Astrocyte (in vitro differentiated cells and primary cell): ENCODE results near the gene SVEP1. TPM values are rescaled to one million over a fixed set of nuclear protein-coding genes. Genes with fewer than 3 reads are reported as not detected.

Experiments
- DNase-seq: peaks from one replicate; pipeline ENCODE4 v3.0.0-alpha.2; 2010; ENCODE audit warnings: low read depth
- FAIRE-seq: peaks from 2 replicates; lab custom pipeline; 2011; peaks lifted over from hg19 to GRCh38; lab: Jason Lieb, UNC
- H2AFZ ChIP-seq: 2 replicates; pipeline ENCODE4 v1.6.0; 2012; ENCODE audit warnings: low read depth, low read length, inconsistent platforms
- H3K27ac ChIP-seq: 2 replicates; pipeline ENCODE4 v1.5.1; 2011; ENCODE audit warnings: low read depth, low read length, inconsistent platforms
- H3K27me3 ChIP-seq: 2 replicates; pipeline ENCODE4 v1.6.0; 2011; ENCODE audit warnings: low read length, inconsistent platforms; ENCODE audit not compliant: insufficient read depth
- H3K36me3 ChIP-seq: 2 replicates; pipeline ENCODE4 v1.5.1; 2011; ENCODE audit warnings: low read length, inconsistent platforms; ENCODE audit not compliant: insufficient read depth
- H3K4me1 ChIP-seq: 2 replicates; pipeline ENCODE4 v1.5.1; 2011; ENCODE audit warnings: low read length, inconsistent platforms; ENCODE audit not compliant: insufficient read depth
- H3K4me2 ChIP-seq: 2 replicates; pipeline ENCODE4 v1.6.0; 2012; ENCODE audit warnings: low read length, inconsistent platforms
- H3K4me3 ChIP-seq: 2 replicates; pipeline ENCODE4 v1.5.1; 2011; ENCODE audit warnings: low read depth, mild to moderate bottlenecking, low read length, inconsistent platforms; ENCODE audit not compliant: insufficient read depth
- H3K79me2 ChIP-seq: 2 replicates; pipeline ENCODE4 v1.6.0; 2012; ENCODE audit warnings: mild to moderate bottlenecking, low read length, inconsistent platforms; ENCODE audit not compliant: insufficient read depth
- H3K9ac ChIP-seq: 2 replicates; pipeline ENCODE4 v1.6.0; 2012; ENCODE audit warnings: mild to moderate bottlenecking, low read length, inconsistent platforms
- H3K9me3 ChIP-seq: 2 replicates; pipeline ENCODE4 v1.5.1; 2012; ENCODE audit warnings: low read depth, mild to moderate bottlenecking, low read length, inconsistent platforms; ENCODE audit not compliant: insufficient read depth
- H4K20me1 ChIP-seq: 2 replicates; pipeline ENCODE4 v1.6.0; 2012; ENCODE audit warnings: low read length, inconsistent platforms; ENCODE audit not compliant: insufficient read depth
- H3K27ac Mint-ChIP-seq: one replicate; pipeline ENCODE4 v1.8.0; 2021; ENCODE audit warnings: mild to moderate bottlenecking, mixed read lengths; ENCODE audit not compliant: unreplicated experiment
- H3K27me3 Mint-ChIP-seq: one replicate; pipeline ENCODE4 v1.8.0; 2021; ENCODE audit warnings: low read depth, mixed read lengths; ENCODE audit not compliant: unreplicated experiment
- H3K36me3 Mint-ChIP-seq: one replicate; pipeline ENCODE4 v1.8.0; 2021; ENCODE audit warnings: low read depth, mixed read lengths; ENCODE audit not compliant: unreplicated experiment
- H3K4me1 Mint-ChIP-seq: one replicate; pipeline ENCODE4 v1.8.0; 2021; ENCODE audit warnings: low read depth, mixed read lengths; ENCODE audit not compliant: unreplicated experiment
- H3K4me3 Mint-ChIP-seq: one replicate; pipeline ENCODE4 v1.8.0; 2021; ENCODE audit warnings: mild to moderate bottlenecking, moderate library complexity, mixed read lengths; ENCODE audit not compliant: unreplicated experiment
- H3K9me3 Mint-ChIP-seq: one replicate; pipeline ENCODE4 v1.8.0; 2021; ENCODE audit warnings: mild to moderate bottlenecking, mixed read lengths; ENCODE audit not compliant: unreplicated experiment
- EZH2 ChIP-seq: IDR thresholded peaks from 2 replicates; pipeline ENCODE4 v1.6.1; 2012; ENCODE audit warnings: mild to moderate bottlenecking, low read length, inconsistent platforms; ENCODE audit not compliant: insufficient read depth
- total RNA-seq: library from RNA; stranded (reverse); gene quantifications from 2 replicates; pipeline ENCODE4 v1.2.1, GENCODE V29; 2021
- TF ChIP-seq, protein P1 (sequence below): IDR thresholded peaks from 2 replicates; pipeline ENCODE4 v1.5.1; 2011; ENCODE audit warnings: low read depth, mild to moderate bottlenecking, inconsistent platforms, low read length, moderate library complexity; ENCODE audit not compliant: insufficient read depth

The SVEP1 gene
- total RNA-seq, 1 donor from 2014 or later, result 1.1 TPM

DNA sequence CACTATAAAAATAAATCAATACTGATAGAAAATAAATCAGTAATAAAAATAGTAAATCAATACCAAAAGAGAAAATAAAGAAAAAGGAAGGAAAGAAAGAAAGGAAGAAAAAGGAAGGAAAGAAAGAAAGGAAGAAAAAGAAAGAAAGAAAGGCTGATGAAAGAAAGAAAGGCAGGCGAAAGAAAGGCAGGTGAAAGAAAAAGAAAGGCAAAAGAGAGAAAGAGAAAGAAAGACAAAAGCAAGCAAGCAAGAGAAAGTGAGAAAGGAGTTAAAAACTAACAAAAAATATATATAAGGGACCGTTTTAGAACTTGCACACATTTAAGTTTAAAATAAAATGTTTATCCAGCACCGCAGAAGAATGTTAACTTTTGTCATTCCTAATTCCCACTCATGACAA, 116.0 kb downstream of the SVEP1 start:
- no peaks in the 10 kb centered on the region for H3K9me3 ChIP-seq
- no peaks in the 10 kb centered on the region for H3K4me1 ChIP-seq
- no peaks in the 10 kb centered on the region for H3K27me3 Mint-ChIP-seq
- no peak overlapping the region for H3K27ac Mint-ChIP-seq
- no peaks in the 10 kb centered on the region for H3K36me3 ChIP-seq
- no peak overlapping the region for H3K4me3 Mint-ChIP-seq
- no peak overlapping the region for H3K9ac ChIP-seq
- no peak overlapping the region for H2AFZ ChIP-seq
- no peak overlapping the region for H3K4me2 ChIP-seq
- no peak for FAIRE-seq
- no peaks in the 10 kb centered on the region for H3K4me1 Mint-ChIP-seq
- no peaks in the 10 kb centered on the region for H4K20me1 ChIP-seq
- H3K36me3 Mint-ChIP-seq, result no peaks in the 10 kb centered on the region
- H3K9me3 Mint-ChIP-seq, result no peaks in the 10 kb centered on the region
- no peak overlapping the region for H3K27ac ChIP-seq
- no peak overlapping the region for H3K4me3 ChIP-seq
- no peaks in the 10 kb centered on the region for H3K79me2 ChIP-seq
- DNase-seq, result no peak
- no peaks in the 10 kb centered on the region for H3K27me3 ChIP-seq
- TF ChIP-seq, protein P1, sequence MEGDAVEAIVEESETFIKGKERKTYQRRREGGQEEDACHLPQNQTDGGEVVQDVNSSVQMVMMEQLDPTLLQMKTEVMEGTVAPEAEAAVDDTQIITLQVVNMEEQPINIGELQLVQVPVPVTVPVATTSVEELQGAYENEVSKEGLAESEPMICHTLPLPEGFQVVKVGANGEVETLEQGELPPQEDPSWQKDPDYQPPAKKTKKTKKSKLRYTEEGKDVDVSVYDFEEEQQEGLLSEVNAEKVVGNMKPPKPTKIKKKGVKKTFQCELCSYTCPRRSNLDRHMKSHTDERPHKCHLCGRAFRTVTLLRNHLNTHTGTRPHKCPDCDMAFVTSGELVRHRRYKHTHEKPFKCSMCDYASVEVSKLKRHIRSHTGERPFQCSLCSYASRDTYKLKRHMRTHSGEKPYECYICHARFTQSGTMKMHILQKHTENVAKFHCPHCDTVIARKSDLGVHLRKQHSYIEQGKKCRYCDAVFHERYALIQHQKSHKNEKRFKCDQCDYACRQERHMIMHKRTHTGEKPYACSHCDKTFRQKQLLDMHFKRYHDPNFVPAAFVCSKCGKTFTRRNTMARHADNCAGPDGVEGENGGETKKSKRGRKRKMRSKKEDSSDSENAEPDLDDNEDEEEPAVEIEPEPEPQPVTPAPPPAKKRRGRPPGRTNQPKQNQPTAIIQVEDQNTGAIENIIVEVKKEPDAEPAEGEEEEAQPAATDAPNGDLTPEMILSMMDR, result no peak
- no peak for TF ChIP-seq EZH2

DNA sequence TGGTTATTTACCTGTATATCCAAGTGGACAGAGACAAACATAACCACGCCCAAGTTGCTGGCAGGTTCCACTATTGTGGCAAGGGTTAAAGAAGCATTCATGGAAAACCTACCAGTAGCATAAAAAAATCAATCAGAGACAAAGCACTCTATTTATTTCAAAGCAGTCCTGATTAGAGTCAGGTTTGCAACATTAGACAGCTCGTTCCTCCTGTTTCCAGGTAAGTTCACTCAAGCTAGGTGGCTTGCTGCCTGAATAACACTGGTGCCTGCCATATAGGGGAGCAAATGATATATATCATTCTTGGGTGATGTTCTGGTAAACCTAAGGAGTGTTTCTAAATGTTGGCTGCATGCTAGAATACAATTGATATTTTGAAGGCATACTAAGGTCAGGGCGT, 122.3 kb downstream of the SVEP1 start:
- H4K20me1 ChIP-seq, result no peaks in the 10 kb centered on the region
- TF ChIP-seq, protein P1, result no peak
- no peak for TF ChIP-seq EZH2
- H3K79me2 ChIP-seq, result no peaks in the 10 kb centered on the region
- Mint-ChIP-seq H3K36me3 (no peaks in the 10 kb centered on the region), H3K4me1 (no peaks in the 10 kb centered on the region), H3K27me3 (peaks cover 2% of the 10 kb centered on the region), H3K9me3 (no peaks in the 10 kb centered on the region), H3K27ac (no peak overlapping the region), H3K4me3 (no peak overlapping the region)
- no peak for FAIRE-seq
- no peaks in the 10 kb centered on the region for H3K9me3 ChIP-seq
- DNase-seq, result no peak
- no peak overlapping the region for H3K4me2 ChIP-seq
- H3K9ac ChIP-seq, result no peak overlapping the region
- H3K4me1 ChIP-seq, result no peaks in the 10 kb centered on the region
- no peak overlapping the region for H2AFZ ChIP-seq
- H3K27ac ChIP-seq, result no peak overlapping the region
- no peaks in the 10 kb centered on the region for H3K36me3 ChIP-seq
- no peak overlapping the region for H3K4me3 ChIP-seq
- H3K27me3 ChIP-seq, result no peaks in the 10 kb centered on the region

DNA sequence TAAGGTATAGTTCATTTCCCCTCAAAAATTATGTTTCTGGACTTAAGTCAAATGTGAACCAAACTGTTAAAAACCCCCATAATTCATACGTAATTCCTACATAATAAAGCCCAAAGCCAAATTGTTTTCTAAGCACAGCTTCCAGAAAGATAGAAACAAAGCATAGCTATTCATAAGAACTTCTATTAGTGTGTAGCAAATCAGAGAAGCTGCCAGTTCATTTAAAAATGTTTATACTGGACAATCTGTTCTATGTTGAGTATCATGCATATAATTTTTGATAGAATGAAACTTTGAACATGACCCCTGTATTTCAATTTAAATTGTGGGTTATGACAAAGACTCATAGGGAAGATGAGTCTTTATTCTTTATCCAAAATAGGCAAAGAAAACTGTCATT, 122.9 kb downstream of the SVEP1 start:
- no peak overlapping the region for H2AFZ ChIP-seq
- no peaks in the 10 kb centered on the region for H3K79me2 ChIP-seq
- no peak overlapping the region for H3K4me3 ChIP-seq
- Mint-ChIP-seq H3K4me1 (no peaks in the 10 kb centered on the region), H3K36me3 (no peaks in the 10 kb centered on the region), H3K4me3 (no peak overlapping the region), H3K27ac (no peak overlapping the region), H3K27me3 (peaks cover 2% of the 10 kb centered on the region), H3K9me3 (no peaks in the 10 kb centered on the region)
- TF ChIP-seq EZH2, result no peak
- TF ChIP-seq, protein P1, result no peak
- FAIRE-seq (no peak), DNase-seq (no peak)
- H4K20me1 ChIP-seq, result no peaks in the 10 kb centered on the region
- H3K36me3 ChIP-seq, result no peaks in the 10 kb centered on the region
- no peak overlapping the region for H3K27ac ChIP-seq
- no peak overlapping the region for H3K4me2 ChIP-seq
- no peak overlapping the region for H3K9ac ChIP-seq
- H3K9me3 ChIP-seq, result no peaks in the 10 kb centered on the region
- no peaks in the 10 kb centered on the region for H3K4me1 ChIP-seq
- H3K27me3 ChIP-seq, result no peaks in the 10 kb centered on the region
